GM18868 (cell line): ENCODE results near the gene CALHM1.

Experiments used
- ATAC-seq: cut with Tn5 transposase; IDR thresholded peaks from one replicate; pipeline ENCODE4 v1.9.1; 2021; ENCODE audit warnings: mild to moderate bottlenecking, moderate library complexity; ENCODE audit not compliant: unreplicated experiment

Gene CALHM1

DNA sequence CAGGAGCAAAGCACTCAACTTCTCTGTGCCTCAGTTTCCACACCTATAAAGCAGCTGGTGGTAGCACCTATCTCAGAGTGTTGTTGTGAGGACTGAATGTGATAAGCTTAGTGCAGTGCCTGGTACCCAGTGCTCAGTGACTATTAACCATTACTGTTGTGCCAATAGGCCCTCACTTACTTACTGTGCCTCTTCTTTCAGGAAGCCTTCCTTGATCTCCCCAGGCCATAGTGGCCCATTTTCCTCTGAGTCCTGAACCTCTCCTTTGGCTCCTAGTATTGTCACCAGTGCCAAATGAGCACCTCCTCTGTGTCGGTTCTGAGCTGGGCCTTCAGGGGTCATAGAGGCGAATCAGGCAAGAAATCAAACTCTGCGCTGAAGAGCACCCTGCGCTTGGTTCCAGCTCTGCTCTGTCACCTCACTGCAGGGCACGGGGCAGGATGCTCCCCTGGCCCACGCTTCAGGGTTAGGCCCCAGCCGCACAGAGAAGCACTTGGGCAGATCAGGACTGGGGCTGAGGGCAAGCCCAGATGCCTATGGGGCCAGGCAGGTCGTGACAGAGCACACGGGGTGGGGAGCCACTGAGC is 2.5 kb downstream of the CALHM1 start:
- ATAC-seq = no peak

DNA sequence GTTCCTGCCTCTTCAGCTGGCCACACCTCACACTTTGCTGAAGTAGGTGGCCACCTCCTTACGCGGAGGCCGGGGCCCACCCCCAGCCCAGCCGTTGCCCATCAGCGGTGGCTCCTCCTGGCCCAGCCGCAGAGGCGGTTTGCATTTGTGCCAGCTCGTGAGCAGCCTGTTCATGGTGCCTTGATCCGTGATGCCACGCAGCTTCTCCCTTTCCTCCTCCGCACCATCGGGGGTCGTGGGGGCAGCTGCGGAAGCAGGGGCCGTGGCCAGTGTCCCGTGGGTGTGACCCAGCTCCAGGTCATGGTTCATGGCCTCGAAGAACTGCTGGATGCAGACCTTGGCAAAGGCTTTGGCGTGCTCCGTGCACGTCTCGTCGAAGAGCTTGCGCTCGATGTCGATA is 3.5 kb downstream of the CALHM1 start:
- no peak for ATAC-seq

DNA sequence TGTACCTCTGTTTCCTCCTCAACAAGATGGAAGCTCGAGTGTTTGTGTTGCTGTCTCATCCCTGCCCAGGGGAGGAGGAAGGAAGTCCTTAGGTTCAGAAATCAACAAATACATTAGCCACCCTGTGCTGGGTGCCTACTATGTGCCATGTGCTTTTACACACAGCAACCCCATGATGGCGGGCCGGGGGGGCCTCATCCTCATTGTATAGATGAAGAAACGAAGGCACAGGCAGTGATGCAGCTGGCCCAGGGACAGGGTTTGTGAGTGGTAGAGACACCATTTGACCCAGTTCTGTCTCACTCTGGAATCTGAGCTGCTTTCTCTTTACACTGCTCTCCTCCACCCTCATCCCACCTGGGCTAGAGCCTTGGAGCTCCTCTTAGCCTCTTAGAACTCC is 4.7 kb downstream of the CALHM1 start:
- ATAC-seq = no peak

DNA sequence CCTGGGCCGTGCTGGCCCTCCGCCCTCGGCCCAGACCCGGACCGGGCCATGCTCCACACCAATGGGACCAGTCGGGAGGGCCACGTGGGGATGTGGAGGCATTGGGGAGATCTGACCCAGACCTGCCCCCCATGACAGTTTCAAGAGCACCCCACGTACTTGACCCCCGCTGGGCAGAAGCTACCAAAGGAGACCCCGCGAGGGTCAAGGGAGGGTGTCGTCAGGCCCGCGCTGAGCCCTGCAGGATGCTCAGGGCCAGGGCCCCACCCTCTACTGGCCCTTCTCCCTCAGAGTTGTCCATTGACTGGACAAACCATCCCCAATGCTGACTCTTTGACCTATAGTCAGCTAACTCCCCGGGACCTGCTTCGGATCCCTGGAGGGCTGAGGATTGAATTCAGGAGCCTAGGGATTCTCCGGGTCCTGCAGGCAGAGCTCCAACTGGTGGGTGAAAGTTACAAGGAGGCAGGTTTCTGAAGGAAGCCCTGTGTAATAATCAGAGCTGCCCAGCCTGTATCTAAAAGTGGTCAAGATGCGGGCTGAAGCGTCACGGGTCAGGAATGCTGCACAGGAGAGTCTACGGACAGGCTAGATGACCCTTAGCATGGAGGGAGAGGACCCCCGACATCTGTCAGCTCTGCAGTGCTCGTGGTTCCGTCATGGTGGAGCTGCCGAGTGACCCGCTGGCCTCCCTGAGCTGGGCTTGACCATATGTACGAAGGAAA is 6.0 kb downstream of the CALHM1 start:
- peak; percentile 4 for ATAC-seq

DNA sequence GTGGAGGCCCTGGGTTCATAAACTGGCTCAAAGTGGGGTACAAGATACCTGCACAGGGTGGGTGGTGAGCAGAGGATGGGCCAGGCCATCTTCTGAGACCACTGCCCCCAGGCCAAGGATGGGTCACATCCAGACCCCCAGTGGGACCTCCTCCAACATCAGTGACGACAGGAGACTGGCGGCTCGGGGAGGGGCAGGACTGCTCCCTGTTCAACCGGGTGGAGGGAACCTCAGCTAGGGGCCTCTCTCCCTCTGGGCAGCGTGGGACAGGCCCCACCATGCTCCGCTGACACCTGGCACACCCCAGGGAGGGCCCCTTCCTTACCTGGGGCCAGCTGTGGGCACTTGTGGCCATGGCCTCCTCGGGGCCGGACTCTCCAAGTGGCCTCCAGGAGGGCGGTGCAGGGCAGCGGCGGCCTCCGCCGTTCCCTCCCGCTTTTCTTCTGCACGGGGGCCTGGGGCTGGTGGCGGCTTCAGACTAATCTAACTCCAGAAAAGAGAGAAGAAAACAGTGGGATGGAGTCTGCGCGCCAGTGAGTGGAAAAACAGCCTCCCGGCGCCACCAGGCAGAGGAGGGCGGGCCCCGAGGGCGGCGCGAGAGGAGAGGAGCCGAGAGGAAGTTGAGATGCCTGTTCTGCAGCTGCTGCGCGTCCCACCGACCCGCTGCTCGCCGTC is 6.7 kb downstream of the CALHM1 start, which contains the start of gene CALHM2:
TSS of gene CALHM2 (minus strand) at position 540 of the 675 bp plus-strand sequence. CDS start 2,429 bp downstream, outside the sequence.
- peak; percentile 74 for ATAC-seq

DNA sequence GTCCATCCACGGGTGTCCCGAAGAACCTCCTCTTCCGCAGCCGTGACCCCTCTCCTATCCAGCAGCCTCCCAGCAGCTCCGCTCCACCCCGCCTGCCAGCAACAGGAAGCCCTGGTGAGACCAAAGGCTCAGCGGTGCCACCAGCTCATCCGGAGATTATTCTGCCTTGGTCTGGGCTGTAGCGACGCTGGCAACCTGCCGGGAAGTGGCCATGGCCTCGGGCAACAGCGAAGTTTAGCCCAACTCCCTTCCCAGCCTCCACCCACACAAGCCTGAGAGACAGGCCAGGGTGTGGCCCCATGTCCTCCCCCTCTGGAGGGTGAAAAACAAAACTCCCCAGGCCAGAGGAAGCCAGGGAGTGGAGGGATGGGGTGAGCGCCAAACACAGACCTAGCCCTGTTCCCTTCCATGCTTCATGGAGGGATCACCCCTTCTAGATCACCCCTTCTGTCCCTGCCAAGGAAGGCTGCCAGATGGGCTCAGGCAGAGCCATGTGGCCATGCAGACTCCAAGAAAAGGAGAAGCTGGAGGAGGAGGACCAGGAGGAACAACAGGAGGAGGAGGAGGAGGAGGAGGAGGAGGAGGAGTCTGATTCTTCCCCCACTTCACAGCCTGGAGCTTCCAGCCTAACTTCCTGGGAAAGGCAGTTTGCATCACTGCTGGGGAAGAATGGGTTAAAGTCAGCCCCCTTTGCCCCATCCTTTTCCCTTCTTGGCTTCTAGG is 7.4 kb downstream of the CALHM1 start:
- no peak for ATAC-seq

DNA sequence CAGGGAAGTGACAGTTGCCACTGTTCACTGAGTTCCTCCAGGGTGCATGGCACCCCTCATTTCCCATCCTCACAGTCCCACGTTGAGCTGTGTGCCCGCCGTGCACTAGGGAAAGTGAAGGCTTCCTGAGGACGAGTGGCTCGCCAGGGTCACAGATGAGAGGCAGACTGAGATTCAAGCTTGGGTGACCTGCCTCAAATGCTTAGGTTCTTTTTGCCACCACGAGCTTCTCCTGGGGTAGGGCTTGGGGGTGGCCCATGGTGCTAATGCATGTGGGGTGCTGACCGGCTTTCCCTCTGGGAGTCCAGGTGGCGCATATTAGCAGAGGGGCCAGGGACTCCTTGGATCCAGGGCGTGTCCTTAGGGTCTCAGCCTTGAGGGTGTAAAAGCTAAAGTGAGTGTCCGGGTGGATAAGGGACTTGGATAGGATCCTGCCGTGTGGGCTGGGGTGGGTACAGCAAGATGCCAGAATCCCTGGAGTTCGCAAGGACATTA is 8.5 kb downstream of the CALHM1 start:
- ATAC-seq = no peak

DNA sequence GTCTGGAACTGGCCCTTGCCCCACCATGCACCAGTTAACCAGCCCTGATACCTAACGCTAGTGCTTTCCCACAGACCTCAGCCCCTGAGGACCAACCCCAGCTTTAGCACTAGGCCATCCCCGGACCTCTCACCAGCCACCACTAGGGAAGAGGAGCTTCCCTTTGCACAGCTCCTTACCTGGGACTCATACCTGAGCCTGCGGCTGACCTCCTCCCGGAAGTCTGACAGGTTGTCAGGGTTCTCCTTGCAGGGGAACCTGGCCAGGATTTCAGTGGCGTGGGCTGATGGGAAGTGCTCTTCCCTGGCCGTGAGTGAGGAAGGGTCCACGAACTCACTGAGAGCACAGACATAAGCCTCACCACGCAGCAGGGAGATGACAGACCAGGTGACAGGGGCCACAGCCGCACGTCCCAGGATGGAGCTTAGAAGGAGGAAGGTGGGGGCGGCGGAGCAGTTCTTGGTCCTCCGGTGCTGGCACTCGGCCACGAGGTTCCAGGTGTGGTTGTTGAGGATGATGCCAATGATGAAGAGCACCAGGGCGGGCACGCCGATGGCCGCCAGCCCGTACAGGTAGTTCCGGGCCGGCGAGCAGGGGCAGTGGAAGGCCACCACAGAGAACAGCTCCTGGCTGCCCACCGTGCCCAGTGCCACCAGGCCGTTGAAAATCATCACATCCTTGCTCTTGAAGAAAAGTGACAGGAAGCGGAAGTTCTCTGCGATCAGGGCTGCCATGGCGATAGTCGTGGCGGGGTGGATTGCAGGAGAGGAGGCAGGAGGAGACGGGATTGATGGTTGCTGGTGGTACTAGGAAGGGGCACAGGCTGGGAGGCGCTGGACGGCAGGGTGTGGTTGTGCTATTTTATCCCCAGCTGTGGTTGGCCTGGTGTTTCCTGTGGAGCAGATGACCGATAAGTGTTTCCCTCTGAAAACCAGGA is 9.2 kb downstream of the CALHM1 start:
- ATAC-seq = no peak

DNA sequence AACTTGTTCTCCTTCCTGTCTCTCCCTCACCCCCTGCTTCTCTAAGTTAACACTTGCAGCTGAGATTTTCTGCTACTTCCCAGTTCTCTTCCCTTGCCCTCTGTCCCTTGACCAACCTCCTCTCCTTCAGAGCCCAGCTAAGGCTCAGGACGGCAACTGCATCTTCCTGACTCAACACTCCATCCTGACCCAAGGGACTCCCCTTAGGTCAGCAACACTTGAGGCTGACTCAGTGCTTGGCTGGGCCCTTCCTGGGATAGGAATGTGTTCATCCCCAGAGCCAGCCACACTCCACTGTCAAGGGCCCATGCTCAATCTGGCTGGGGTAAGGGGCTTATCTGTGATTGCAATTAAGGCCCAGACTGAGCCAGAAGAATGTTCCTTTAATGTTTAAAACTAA is 10.0 kb downstream of the CALHM1 start:
- no peak for ATAC-seq

DNA sequence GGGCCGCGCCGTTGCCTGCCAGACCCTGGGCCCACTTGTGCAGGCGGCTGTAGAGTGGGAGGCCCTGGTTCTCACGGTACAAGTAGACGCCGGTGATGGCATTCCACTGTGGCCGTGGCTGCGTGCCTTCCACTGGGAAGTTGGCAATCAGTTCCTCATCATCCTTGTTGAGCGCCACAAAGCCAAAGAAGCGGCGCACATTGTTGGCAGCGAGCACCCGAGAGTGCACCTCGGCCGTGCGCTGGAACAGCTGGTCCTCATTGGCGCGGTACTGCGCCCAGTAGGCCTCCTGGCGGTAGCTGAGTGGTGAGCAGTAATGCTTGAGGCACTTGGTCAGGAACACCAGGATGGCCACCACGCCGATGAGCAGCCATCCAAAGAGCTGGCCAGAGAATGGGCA is 11.5 kb downstream of the CALHM1 start:
- ATAC-seq = no peak

DNA sequence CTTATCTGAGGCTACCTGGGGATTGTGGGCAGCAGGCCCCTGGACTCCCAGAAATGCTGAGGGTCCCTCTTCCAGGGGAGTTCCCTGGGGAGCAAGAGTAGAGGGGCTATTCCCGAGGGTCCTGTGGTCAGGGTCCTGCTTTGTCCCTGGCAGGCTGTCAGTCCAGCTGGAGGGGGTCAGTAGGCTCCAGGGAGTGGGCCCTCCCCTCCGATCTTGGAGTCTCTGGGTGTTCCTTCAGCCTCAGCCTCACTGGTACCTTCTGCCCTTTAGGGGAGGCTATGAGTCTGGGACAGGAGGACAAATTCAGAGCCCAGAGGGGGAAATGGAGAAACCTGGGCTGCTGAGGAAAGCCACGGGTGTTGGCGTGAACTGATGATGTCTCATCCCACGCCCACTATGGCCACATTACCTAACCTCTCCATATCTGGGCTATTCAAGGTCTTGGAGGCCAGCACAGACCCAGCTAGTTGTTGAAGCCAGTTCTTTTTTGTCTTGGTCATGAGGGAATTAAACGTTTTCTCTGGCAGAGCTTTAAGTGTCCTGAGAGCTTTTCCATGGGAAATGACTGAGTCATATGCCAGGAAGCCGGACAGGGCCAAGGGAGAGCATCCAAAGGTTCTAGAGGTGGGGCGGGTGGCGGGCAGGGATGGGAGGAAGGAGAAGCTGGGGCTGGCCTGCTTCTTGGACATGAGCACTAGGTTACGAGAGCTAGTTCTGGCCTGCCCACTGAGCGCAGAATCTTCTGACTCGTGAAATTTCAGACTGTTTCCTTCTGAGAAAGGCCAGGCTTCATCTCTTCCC is 12.7 kb downstream of the CALHM1 start:
- ATAC-seq = no peak

DNA sequence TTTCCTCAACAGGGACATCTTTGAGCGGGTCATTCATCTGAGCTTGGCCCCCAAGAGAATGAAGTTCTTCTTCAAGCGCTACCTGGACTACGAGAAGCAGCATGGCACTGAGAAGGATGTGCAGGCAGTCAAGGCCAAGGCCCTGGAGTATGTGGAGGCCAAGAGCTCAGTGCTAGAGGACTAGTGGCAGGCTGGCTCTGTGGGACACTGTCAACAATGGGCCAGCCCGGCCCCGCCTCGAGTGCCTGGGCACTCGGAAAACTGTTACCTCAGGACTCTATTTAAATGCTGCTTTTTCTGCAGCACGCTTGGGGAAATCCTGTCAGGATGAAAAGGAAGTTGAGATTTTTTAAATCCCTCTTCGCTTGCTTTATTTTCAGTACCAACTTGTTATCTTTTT is 13.3 kb downstream of the CALHM1 start:
- no peak for ATAC-seq

DNA sequence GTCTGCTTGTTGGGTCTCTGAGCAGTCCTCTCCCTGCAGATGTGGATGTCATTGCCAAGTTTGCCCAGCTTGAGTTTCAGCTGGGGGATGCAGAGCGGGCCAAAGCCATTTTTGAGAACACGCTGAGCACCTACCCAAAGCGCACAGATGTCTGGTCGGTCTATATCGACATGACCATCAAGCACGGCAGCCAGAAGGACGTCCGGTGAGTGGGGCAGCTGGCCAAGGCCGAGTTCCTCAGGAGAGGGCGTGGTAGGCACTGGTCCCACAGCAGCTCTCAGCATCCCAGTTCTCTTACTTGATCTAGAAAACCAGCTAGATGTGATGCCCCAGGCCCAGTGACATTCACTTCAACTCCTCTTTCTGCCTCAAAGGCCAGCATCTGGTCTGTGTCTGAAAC is 14.2 kb downstream of the CALHM1 start:
- ATAC-seq = no peak

DNA sequence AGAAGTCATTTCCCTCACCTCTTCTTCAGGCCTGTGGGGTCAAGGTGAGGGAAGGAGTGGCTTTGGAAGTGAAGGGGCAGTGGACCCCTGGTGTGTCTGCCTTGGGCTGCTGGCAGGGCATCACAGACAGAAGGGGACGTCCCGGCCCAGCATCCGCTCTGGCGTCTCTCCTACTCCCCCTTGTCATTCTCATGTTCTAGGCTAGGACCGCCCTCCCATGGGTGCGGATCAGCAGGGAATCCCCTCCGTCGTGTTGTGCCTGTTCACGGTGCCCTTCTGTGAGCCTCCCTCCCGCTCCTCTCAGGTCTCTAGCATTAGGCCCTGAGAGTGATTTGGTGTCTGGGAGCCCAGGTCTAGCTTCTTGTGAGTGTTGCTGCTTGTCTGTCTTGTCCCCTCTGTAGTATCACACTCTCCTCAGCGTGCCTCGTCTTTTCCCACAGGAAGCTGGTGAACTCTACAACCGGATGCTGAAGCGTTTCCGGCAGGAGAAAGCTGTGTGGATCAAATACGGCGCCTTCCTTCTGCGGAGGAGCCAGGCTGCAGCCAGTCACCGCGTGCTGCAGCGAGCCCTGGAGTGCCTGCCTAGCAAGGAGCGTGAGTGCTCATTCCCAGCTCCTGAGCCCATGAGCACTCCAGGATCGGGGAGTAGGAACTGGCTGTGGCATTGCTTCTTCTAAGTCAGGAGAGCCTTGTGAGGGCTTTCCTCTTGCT is 15.1 kb downstream of the CALHM1 start:
- no peak for ATAC-seq

DNA sequence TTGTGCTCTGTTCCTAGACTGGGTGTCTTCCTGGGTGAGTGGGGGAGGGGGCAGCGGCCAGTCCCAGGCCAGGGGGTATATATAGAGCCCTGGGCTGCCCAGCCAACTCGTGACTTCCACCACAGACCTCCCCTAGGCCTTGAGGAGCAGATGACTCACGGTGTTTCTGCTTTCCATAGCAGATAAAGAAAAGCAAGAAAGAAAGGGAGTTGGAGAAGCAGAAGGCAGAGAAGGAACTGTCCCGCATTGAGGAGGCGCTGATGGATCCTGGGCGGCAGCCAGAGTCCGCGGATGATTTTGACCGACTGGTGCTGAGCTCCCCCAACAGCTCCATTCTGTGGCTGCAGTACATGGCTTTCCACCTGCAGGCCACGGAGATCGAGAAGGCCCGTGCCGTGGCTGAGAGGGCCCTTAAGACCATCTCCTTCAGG is 16.7 kb downstream of the CALHM1 start:
- ATAC-seq = no peak

DNA sequence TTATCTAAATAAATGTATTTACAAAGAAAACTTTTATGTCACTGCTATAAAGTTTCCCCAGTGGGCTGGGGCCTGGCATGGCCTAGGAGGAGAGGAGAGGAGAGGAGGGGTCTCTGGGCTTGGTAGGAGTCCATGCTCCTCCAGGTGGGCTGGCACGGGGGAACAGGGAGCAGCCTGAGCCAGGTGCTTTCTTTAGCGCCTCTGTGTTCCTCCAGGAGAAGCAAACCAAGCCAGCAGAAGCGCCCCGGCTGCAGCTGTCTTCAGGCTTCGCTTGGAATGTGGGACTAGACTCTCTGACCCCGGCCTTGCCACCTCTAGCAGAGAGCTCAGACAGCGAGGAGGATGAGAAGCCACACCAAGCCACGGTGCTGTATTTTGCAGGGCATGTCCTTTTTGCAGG is 17.1 kb downstream of the CALHM1 start:
- no peak for ATAC-seq

DNA sequence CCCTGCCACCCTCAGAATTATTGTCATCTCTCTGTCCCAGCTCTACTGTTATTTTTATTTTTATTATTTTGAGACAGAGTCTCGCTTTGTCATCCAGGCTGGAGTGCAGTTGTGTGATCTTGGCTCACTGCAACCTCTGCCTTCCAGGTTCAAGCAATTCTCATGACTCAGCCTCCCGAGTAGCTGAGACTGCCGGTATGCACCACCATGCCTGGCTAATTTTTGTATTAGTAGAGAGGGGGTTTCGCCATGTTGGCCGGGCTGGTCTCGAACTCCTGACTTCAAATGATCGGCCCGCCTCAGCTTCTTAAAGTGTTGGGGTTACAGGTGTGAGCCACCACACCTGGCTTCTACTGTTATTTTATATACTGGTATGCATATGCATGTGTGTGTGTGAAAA is 17.5 kb downstream of the CALHM1 start:
- no peak for ATAC-seq

DNA sequence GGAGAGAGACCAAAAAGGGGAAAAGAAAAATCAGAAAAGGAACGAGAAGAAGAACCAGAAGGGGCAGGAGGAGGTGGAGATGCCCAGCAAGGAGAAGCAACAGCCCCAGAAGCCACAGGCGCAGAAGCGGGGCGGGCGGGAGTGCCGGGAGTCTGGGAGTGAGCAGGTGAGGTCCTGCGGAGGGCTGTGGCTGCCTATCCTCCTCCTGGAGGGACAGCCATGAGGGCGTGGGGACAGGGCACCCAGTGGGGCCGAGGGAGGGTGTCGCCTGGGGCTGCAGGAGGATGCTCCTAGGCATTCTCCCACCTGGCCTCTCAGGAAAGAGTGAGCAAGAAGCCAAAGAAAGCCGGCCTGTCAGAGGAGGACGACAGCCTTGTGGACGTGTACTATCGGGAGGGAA is 18.3 kb downstream of the CALHM1 start:
- no peak for ATAC-seq

DNA sequence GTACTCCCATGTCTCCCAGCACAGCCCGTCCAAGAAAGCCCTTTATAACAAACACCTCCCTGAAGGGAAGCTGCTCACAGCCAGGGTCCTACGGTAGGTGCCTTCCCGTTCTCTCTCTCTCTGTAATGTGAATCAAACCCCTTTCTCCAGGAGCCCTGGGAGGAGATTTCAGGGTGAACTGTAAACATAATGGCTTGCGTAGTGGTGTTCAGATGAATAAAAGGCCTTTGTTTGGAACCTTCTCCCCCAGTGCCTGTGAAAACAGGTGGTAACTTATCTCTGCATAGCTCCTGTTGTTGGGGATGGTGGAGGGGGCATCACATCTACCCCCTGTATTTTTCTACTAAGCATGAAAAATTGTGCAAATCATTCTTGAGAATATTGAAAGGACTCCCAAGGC is 18.9 kb downstream of the CALHM1 start:
- no peak for ATAC-seq
